ENCODE results near the gene MAP4K5.

DNA sequence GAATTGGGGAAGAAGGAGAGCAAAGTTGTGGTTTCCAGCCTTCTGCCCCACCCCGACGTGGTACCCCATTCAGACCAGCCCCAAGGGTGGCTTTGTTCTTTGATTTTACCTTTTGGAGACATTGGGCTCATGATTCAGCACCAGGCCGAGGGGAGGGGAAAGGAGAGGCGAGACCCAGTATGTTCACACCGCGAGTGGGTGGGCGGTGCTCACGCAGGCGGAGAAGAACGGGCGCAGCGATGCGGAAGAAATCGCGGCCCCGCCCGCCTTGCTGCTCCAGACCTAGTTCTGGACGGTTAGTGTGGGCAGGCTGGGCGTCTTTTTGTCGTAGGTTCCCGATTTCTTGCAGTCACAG lies 28.5 kb upstream of the MAP4K5 start:
- TF ChIP-seq GATA2 (IDR thresholded peaks at IDR 0.05; ENCODE audit: low read depth, low read length) (no peak), GATA3 (IDR thresholded peaks at IDR 0.05; ENCODE audit: low read depth, low read length) (no peak)

Measured in SH-SY5Y (cell line).